Measurements from ENCODE around the gene UBE2O. TPM values are rescaled to one million over a fixed set of nuclear protein-coding genes. Genes with fewer than 3 reads are reported as not detected.

Gene UBE2O
- total and polyA plus RNA-seq, 9 donors = 8.3 to 37.2 (median 27.9) TPM

GRCh38 chr17:76407509-76407908, 45.4 kb downstream of the UBE2O start:
- no peak for TF ChIP-seq EP300 (IDR thresholded peaks at IDR 0.05)
- no peak for TF ChIP-seq CTCF (IDR thresholded peaks at IDR 0.05)
- TF ChIP-seq POLR2A (IDR thresholded peaks at IDR 0.05) = no peak
- Histone ChIP-seq H3K4me1 (ENCODE audit: insufficient read depth) (peaks cover 25% of the 10 kb centered on the region), H3K4me3 (no peak overlapping the region), H3K36me3 (no peaks in the 10 kb centered on the region), H3K27me3 (no peaks in the 10 kb centered on the region), H3K27ac (no peak overlapping the region), H3K9me3 (no peaks in the 10 kb centered on the region)
- DNase-seq = peak in 1 of 5 donors; percentile 35
- intact Hi-C loops (cut with DNase I) = loop anchor here in 2 of 4 donors (5.0 to 10.0 kb wide), 2 partner anchors 47 to 100 kb away; partner anchors contain the start of gene UBE2O (in 1 of the 2)
- 72 to 77% (median 73%) methylated on average over 4 of the region's 4 CpGs for WGBS, 3 donors

- WGBS, 3 donors = 16 to 34% (median 25%) methylated on average over 16 of the region's 16 CpGs
- H3K27me3 ChIP-seq = no peaks in the 10 kb centered on the region
- DNase-seq = peak; percentile 62 to 87 (median 80)
- H3K9me3 ChIP-seq = no peaks in the 10 kb centered on the region
- peak overlapping the region in 1 of 2 donors; percentile 61 for H3K27ac ChIP-seq
- H3K4me1 ChIP-seq (ENCODE audit: insufficient read depth) = peaks cover 25% of the 10 kb centered on the region
- intact Hi-C loops (cut with DNase I) = loop anchor here in 2 of 4 donors (5.0 to 10.0 kb wide), 2 partner anchors 49 to 101 kb away; partner anchors contain the start of gene UBE2O (in 1 of the 2)
- TF ChIP-seq CTCF (IDR thresholded peaks at IDR 0.05) (no peak), POLR2A (IDR thresholded peaks at IDR 0.05) (no peak), EP300 (IDR thresholded peaks at IDR 0.05) (no peak)
- H3K36me3 ChIP-seq = no peaks in the 10 kb centered on the region
- no peak overlapping the region for H3K4me3 ChIP-seq
These were observed 46.8 kb downstream of the UBE2O start for GRCh38 chr17:76405967-76406647.

DNA sequence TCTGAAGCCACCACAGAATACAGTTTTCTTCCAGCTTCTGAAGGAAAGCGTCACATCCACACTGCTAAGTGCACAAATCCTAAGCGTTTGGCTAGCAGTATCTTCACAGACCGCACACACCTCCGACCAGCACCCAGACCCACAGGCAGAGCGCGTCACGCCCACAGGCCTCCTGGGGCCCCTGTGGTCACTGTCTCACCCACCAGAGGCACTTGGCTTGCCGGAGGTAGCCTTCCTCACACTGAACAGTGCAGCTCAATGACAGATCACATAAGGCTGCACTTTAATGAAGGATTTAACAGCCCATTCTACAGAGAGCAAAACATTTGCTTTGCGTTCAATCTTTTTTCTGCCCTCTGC, 47.4 kb downstream of the UBE2O start:
- peaks cover 25% of the 10 kb centered on the region for H3K4me1 ChIP-seq (ENCODE audit: insufficient read depth)
- no peaks in the 10 kb centered on the region for H3K27me3 ChIP-seq
- H3K27ac ChIP-seq = peak overlapping the region in 1 of 2 donors; percentile 61
- TF ChIP-seq EP300 (IDR thresholded peaks at IDR 0.05) = no peak
- TF ChIP-seq CTCF (IDR thresholded peaks at IDR 0.05) = no peak
- TF ChIP-seq POLR2A (IDR thresholded peaks at IDR 0.05) = no peak
- WGBS, 3 donors = 68 to 89% (median 75%) methylated on average over 9 of the region's 9 CpGs
- H3K36me3 ChIP-seq = no peaks in the 10 kb centered on the region
- no peak overlapping the region for H3K4me3 ChIP-seq
- intact Hi-C loops (cut with DNase I) = loop anchor here in 2 of 4 donors (5.0 to 10.0 kb wide), 2 partner anchors 49 to 102 kb away; partner anchors contain the start of gene UBE2O (in 1 of the 2)
- H3K9me3 ChIP-seq = no peaks in the 10 kb centered on the region
- peak in 1 of 5 donors; percentile 45 for DNase-seq

DNA sequence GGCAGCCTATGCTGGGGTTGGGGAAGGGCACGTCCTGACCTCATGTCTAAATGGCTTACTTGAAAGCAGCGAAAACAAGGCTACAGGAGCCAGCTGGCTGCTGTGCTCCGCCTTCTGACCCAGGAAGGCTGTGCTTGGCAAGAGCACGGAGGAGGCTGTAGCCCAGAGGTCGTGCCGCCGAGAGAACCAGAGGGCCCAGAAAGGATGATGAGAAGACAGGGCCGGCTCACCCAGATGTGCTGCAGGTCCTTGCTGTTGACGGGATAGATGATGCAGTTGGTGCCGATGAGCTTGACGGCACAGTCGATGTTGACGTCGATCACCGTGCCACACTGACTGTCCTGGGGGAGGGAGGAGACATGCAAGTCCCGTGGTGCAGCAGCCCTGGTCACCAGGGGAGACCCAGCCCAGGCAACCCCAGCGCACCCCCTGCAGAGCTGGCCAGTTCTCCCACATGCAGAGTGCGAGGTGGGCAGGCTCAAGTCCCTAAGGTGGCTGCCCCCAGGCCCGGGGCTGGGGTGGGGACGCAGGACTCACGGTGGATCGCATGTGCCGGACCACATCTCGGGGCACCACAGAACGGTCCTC, 47.9 kb downstream of the UBE2O start:
- no peaks in the 10 kb centered on the region for H3K9me3 ChIP-seq
- peak overlapping the region in 1 of 2 donors; percentile 61 for H3K27ac ChIP-seq
- H3K27me3 ChIP-seq = no peaks in the 10 kb centered on the region
- H3K4me1 ChIP-seq (ENCODE audit: insufficient read depth) = peaks cover 25% of the 10 kb centered on the region
- no peak overlapping the region for H3K4me3 ChIP-seq
- TF ChIP-seq POLR2A (IDR thresholded peaks at IDR 0.05) (no peak), CTCF (IDR thresholded peaks at IDR 0.05) (no peak), EP300 (IDR thresholded peaks at IDR 0.05) (no peak)
- intact Hi-C loops (cut with DNase I) = loop anchor here in 2 of 4 donors (5.0 to 10.0 kb wide), 2 partner anchors 50 to 102 kb away; partner anchors contain the start of gene UBE2O (in 1 of the 2)
- peak; percentile 67 to 88 (median 79) for DNase-seq
- no peaks in the 10 kb centered on the region for H3K36me3 ChIP-seq
- WGBS, 3 donors = 36 to 48% (median 41%) methylated on average over 25 of the region's 25 CpGs

Measured in ovary (tissue), 9 donors.